ENCODE measurements around the gene SIGLEC10.
"Not testable (repeated sequence)": the region's sequence is repeated elsewhere in the genome, so short reads cannot be mapped to it uniquely, and the experiment has no call there.

The SIGLEC10 gene

GRCh38 chr19:51448411-51449016, 31.1 kb upstream of the SIGLEC10 start:
- DNase-seq (ENCODE audit: insufficient read length, low spot score) (no peak), FAIRE-seq (no peak)

DNA sequence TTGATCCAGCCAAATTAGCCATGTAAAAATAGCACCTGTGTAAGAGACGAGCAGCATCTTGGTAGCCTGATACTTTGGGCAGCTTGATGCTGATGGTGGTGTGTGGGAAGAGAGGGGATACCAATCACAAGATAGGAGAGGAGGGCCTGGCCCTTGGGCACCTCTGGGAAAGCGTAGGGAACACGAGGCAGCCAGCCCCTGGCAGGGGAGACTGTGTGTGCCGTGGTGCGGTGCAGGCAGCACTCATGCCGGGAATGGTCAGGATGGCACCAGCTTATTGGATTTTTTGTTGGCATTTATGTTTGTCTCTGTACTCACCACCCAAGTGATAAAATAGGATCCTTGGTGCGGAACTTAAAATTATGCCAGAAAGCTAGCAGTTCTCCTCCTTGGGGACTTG, 30.6 kb upstream of the SIGLEC10 start:
- no peak for FAIRE-seq
- TF ChIP-seq, protein P1, sequence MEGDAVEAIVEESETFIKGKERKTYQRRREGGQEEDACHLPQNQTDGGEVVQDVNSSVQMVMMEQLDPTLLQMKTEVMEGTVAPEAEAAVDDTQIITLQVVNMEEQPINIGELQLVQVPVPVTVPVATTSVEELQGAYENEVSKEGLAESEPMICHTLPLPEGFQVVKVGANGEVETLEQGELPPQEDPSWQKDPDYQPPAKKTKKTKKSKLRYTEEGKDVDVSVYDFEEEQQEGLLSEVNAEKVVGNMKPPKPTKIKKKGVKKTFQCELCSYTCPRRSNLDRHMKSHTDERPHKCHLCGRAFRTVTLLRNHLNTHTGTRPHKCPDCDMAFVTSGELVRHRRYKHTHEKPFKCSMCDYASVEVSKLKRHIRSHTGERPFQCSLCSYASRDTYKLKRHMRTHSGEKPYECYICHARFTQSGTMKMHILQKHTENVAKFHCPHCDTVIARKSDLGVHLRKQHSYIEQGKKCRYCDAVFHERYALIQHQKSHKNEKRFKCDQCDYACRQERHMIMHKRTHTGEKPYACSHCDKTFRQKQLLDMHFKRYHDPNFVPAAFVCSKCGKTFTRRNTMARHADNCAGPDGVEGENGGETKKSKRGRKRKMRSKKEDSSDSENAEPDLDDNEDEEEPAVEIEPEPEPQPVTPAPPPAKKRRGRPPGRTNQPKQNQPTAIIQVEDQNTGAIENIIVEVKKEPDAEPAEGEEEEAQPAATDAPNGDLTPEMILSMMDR (IDR thresholded peaks at IDR 0.05; ENCODE audit: insufficient read depth, missing control alignments): no peak
- DNase-seq (ENCODE audit: insufficient read length, low spot score): no peak

More at GRCh38 chr19:51448411-51449016, 31.1 kb upstream of the SIGLEC10 start:
- TF ChIP-seq, protein P1 (IDR thresholded peaks at IDR 0.05; ENCODE audit: insufficient read depth, missing control alignments): no peak

DNA sequence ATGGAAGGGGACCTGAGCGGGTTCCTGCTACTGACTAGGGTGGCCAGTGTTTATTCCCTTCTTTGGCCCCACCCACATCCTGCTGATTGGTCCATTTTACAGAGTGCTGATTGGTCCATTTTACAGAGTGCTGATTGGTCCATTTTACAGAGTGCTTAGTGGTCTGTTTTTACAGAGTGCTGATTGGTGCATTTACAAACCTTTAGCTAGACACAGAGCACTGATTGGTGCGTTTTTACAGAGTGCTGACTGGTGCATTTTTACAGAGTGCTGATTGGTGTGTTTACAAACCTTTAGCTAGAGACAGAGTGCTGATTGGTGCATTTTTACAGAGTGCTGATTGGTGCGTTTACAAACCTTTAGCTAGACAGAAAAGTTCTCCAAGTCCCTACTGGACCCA, 30.1 kb upstream of the SIGLEC10 start:
- FAIRE-seq; DNase-seq (ENCODE audit: insufficient read length, low spot score): not testable (repeated sequence)

DNA sequence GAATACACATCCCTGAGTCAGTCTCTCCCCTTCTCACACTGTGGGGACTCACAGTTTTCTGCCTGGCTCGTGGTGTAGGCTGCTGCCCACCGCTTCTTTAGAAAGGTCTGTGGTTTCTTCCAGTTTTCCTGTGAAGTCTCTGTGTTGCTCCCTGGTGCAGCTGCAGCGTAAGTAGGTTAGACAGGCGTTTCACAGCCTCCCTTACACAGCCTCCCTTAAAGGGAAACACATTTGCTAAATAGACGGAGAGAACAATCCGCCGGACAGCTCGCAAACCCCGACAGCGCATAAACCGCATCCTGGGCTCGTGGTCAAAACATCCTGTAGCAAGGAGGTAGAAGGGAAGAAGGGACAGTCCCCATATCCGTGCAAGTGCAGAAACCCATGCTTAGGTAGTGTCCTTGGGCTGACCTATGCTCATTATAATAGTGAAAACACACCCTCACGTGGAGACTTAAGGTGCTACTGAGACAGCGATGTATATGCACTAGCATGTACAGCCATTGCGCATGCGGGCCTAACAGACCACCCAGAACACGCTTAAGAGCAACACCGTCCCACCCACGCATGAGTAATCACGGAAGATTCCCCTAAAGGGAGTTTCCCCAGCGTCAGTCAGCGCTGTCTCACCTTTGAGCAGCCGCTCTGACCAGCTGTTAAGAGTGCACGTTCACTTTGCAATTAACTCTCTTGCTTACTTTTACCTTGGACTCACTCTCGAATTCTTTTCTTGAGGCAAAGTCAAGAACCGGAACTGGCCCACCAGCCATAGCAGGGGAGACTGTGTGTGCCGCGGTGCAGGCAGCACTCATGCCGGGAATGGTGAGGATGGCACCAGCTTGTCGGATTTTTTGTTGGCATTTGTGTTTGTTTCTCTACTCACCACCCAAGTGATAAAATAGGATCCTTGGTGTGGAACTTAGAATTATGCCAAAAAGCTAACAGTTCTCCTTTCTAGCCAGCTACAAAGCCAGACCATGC, 24.3 kb upstream of the SIGLEC10 start:
- TF ChIP-seq, protein P1 (IDR thresholded peaks at IDR 0.05; ENCODE audit: insufficient read depth, missing control alignments): no peak

DNA sequence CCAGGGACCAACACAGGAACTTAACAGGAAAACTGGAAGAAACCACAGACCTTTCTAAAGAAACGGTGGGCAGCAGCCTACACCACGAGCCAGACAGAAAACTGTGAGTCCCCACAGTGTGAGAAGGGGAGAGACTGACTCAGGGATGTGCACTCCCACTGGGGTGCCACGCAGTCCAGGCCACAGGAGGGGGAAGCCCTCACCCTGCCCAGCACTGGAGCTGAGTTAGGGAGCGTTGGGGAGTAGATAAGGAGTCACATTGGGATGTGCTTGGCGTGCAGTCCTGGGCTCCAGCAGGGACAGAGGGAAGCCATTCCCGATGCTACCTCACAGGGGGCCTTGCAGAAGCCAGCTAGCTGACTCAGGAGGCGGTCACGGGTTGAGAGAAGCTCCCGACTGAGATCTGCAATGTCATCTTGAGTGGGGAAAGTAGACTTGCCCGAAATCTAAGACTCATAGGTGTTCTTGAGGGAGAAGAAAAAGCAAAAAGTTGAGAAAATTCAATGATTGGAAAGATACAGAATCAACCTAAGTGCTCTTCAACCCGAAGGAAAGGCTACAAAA, 23.5 kb upstream of the SIGLEC10 start:
- TF ChIP-seq, protein P1 (IDR thresholded peaks at IDR 0.05; ENCODE audit: insufficient read depth, missing control alignments): no peak
- FAIRE-seq (no peak), DNase-seq (ENCODE audit: insufficient read length, low spot score) (no peak)

More for the DNA sequence above, 24.3 kb upstream of the SIGLEC10 start:
- FAIRE-seq: no peak
- DNase-seq (ENCODE audit: insufficient read length, low spot score): no peak

DNA sequence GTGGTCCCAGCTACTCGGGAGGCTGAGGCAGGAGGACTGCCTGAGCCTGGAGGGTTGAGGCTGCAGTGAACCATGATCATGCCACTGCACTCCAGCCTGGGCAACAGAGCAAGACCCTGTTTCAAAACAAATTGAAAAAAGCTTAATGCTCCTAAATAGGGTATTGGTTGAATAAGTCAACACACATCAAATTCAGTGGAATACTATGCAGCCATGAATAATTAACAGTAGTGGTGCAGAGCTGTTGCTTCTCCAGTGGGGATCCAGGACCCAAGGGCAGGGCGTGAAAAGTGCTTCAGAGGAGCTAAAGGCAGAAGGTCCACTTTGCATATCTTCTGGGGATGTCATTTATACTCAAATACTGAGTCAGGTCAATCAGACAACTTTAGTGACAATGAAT, 22.6 kb upstream of the SIGLEC10 start:
- TF ChIP-seq, protein P1 (IDR thresholded peaks at IDR 0.05; ENCODE audit: insufficient read depth, missing control alignments): no peak
- DNase-seq (ENCODE audit: insufficient read length, low spot score) (no peak), FAIRE-seq (no peak)

GRCh38 chr19:51439021-51439465, 21.6 kb upstream of the SIGLEC10 start:
- DNase-seq (ENCODE audit: insufficient read length, low spot score) (no peak), FAIRE-seq (no peak)
- TF ChIP-seq, protein P1 (IDR thresholded peaks at IDR 0.05; ENCODE audit: insufficient read depth, missing control alignments): peak; percentile 45

All from D721Med (cell line).